HG02884 (cell line): ENCODE data around the gene INCA1.
"Not testable (repeated sequence)": the region's sequence is repeated elsewhere in the genome, so short reads cannot be mapped to it uniquely, and the experiment has no call there.

Experiments used
- ATAC-seq: cut with Tn5 transposase; IDR thresholded peaks from one replicate; pipeline ENCODE4 v1.9.1; 2021; ENCODE audit warnings: mild to moderate bottlenecking, moderate library complexity; ENCODE audit not compliant: unreplicated experiment

INCA1 gene, protein sequence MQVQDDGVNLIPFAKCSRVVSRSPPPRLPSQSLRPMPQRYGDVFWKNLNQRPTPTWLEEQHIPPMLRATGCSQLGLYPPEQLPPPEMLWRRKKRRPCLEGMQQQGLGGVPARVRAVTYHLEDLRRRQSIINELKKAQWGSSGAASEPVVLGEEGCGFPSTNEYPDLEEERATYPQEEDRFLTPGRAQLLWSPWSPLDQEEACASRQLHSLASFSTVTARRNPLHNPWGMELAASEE

DNA sequence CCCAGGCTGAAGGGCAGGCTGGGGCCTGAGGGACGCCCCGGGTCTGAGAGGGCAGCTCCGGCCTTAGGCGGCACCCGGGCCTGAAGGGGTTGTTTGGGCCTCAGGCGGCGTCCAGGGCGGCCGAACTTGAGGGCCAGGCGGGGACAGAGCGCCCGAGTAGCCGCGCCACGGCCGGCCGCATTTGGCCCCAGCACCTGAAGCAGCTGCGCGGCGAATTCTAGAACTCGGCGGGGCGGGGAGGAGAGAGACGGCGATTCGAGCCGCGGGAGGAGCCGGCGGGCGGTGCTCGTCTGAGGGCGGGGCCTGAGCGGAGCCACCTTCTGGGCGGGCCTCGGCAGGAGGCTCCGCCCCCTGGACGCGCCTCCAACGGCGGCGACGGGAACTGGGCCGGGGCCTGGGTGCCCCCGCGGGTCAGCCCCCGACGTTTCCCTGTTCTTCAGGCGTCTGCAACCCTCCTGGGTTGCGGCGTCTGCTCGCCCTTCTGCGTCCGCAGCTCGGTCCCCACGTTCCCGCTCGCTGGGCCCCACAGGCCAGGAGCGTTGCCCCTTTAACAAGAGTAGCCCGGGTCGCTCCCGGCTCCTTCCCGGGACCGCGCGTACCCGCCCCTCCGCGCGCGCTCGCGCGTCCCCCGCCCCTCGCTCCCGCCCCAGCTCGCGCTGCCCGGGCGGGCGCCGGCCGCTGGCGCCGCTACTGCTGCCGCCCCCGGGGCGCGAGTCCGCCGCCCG lies at the start of gene INCA1, which contains the start of gene KIF1C:
TSS of gene INCA1 (minus strand) at position 221 of the 725 bp plus-strand sequence. CDS start 3,085 bp downstream, outside the sequence.
TSS of gene KIF1C (plus strand) at position 649 of the 725 bp plus-strand sequence. CDS start 2,297 bp downstream, outside the sequence.
- peak; percentile 81 for ATAC-seq

DNA sequence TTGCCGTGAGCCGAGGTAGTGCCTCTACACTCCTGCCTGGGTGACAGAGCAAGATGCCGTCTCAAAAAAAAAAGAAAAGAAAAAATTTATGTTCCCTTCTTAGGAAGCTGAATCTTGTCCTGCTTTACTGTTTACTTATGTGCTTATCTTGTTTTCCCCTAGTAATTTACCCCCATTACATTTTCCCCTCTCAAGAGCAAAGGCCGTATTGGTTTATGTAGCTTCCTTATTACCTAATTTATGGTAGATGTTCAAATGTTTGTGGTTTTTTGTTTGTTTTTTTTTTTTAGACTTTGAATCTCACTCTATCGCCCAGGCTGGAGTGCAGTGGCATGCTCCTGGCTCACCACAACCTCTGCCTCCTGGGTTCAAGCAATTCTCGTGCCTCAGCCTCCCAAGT lies 48.2 kb upstream of the INCA1 start:
- no peak for ATAC-seq

DNA sequence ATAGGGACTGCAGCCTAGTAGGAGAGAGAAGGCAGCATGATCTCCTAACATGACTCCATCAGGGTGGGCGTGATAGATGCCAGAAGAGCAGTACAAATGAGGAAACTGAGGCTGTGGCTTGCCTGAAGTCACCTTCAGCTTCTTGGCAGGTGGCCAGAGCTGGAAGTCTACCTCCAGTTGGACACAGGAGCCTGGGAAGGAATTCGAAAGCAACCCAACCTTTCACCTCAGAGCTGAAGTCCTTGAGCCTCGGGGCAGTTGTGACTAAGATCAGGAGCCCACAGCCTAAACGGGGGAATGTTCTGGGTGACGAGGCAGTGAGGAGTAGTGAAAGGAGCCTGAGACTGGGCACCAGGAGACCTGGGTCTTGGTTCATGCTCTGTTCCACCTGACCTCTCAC lies 47.3 kb upstream of the INCA1 start:
- no peak for ATAC-seq

- no peak for ATAC-seq
Observed at GRCh38 chr17:5043524-5043923, 46.2 kb upstream of the INCA1 start.

DNA sequence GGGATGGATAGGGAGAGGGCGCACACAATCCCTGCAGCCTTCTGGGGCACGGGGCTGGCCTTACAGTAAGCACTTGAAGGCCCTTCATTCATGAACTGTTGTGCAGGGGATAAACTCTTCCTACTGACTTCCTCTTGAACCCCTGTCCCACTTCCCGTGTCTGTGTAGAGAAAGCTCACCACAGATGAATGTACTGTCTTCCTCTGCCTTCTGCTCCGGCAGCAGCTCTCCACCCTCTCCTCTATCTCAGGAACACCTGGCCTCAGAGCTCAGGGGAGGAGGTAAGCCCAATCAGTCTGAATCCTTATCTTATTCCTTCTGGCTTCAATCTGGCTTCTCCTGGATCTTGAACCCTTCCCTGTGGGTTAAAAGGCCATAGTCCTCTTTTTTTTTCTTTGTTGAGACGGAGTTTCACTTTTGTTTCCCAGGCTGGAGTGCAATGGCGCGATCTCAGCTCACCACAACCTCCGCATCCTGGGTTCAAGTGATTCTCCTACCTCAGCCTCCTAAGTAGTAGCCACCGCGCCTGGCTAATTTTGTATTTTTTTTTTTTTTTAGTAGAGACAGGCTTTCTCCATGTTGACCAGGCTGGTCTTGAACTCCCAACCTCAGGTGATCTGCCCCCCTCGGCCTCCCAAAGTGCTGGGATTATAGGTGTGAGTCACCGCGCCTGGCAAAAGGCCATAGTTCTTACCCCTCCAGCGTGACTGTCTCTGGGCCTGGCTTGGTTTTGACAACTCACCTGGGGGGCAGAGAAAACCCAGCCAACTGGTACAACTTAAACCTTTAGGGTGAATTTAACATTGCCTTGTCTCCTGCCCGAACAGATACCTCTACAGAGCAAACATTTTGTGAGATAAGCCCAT lies 45.1 kb upstream of the INCA1 start:
- ATAC-seq, result no peak

DNA sequence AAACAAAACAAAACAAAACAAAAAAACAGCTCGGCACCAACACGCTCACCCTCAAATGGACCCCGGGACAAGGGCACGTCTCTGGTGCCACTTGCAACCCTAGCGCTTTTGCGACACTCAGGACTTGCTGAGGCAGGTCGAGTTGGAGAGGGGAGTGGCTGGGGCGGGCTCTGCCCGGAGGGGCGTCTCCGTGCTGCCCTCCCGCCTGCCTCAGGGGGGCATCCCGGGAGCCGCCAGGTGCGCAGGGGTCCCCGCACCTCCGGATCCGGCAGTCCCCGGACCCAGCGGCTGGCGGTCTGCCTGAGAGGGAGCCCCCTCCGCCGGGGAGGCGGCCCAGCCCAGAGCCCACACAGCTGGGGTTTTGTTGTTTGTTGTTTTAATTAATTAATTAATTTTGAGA lies 38.0 kb upstream of the INCA1 start, which contains the start of gene SLC52A1:
TSS of gene SLC52A1 (minus strand) at position 112 of the 400 bp plus-strand sequence. CDS start 820 bp downstream, outside the sequence.
- no peak for ATAC-seq

- no peak for ATAC-seq
Observed at GRCh38 chr17:5034651-5035050, 37.3 kb upstream of the INCA1 start.

DNA sequence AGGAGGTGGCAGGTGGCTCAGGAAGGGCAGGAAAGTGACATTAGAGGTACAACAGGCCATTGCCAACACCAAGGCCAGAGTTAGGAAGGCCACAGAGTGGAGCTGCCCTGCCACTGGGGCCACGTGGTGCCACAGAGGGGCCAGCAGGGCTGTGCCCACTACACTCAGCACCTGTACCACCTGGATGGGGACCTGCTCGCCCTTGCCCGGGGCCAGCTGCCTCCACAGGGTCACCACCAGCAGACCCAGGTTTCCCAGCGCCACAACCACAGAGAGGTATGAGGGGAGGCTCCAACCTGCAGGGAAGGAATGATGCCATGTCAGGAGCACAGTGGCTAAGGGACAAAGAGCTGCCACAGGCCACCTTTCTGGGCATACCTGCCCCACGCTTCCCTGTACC lies 36.7 kb upstream of the INCA1 start:
- no peak for ATAC-seq

- no peak for ATAC-seq
Observed at GRCh38 chr17:5033352-5034015, 36.2 kb upstream of the INCA1 start.

DNA sequence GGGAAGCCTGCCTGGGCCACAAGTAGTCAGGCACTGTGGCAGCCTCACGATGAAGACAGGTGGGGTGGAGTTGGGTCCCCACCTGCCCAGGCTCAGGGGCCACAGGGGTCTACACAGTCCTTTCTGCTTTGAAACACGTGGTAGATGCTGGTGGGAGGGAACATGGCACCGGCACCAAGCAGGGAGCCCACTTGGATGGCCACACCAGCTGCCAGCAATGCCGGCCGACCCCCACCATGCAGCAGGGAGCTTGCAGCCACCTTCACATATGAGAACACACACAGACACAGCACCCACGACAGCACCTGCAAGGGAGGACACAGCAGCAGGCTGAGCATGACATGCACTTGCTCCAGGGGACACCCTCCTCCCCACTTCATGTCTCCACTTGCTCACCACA lies 35.5 kb upstream of the INCA1 start:
- no peak for ATAC-seq

GRCh38 chr17:5031365-5032082 lies 34.2 kb upstream of the INCA1 start:
- no peak for ATAC-seq

- ATAC-seq, result not testable (repeated sequence)
Observed at GRCh38 chr17:5030168-5030567, 32.8 kb upstream of the INCA1 start.

- ATAC-seq, result no peak
Observed at GRCh38 chr17:5027916-5028315, 30.6 kb upstream of the INCA1 start.

DNA sequence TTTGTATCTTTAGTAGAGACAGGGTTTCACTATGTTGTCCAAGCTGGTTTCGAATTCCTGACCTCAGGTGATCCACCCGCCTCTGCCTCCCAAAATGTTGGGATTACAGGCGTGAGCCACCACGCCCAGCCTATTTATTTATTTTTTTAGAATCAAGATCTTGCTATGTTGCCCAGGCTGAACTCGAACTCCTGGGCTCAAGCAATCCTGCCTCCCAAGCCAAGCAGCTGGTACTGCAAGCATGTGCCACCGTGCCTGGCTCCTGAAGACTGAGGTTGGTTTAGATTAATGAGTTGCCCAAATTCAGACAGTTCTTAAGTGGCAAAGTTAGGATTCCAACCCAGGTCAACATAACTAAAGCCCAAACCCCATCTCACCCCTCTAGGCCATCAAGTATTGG lies 30.0 kb upstream of the INCA1 start:
- ATAC-seq, result no peak

DNA sequence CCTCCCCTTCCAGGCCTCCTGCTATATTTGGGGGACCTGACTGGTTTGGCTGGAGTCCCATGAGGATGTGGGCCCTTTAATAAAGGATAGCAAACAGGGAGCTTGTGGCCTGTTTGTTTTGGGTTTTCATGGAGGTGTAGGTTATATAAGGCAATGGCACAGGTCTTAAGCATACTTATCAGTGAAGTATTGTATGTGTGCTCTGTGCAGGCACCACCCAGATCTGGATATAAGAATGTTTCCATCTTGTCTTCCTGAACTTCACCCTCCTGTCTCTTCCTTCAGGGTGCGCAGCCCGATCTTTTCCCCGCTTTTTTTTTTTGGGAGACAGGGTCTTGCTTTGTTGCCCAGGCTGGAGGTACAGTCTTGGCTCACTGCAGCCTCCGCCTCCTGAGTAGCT lies 27.3 kb upstream of the INCA1 start:
- no peak for ATAC-seq

- no peak for ATAC-seq
Observed at GRCh38 chr17:5023588-5024147, 26.3 kb upstream of the INCA1 start.

DNA sequence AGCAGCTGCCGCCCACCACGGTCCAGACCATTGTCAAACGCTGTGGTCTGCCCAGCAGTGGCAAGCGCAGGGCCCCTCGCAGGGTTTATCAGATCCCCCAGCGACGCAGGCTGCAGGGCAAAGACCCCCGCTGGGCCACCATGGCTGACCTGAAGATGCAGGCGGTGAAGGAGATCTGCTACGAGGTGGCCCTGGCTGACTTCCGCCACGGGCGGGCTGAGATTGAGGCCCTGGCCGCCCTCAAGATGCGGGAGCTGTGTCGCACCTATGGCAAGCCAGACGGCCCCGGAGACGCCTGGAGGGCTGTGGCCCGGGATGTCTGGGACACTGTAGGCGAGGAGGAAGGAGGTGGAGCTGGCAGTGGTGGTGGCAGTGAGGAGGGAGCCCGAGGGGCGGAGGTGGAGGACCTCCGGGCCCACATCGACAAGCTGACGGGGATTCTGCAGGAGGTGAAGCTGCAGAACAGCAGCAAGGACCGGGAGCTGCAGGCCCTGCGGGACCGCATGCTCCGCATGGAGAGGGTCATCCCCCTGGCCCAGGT lies 24.9 kb upstream of the INCA1 start:
- no peak for ATAC-seq

- no peak for ATAC-seq
Observed at GRCh38 chr17:5020502-5021023, 23.2 kb upstream of the INCA1 start.

GRCh38 chr17:5019475-5019956 lies 22.2 kb upstream of the INCA1 start:
- no peak for ATAC-seq
